H7 (cell line): ENCODE measurements around the gene ZNF609. TPM values are rescaled to one million over a fixed set of nuclear protein-coding genes. Genes with fewer than 3 reads are reported as not detected.
"Not testable (repeated sequence)": the region's sequence is repeated elsewhere in the genome, so short reads cannot be mapped to it uniquely, and the experiment has no call there.

Source experiments
- DNase-seq: peaks from one replicate; pipeline ENCODE4 v3.0.0; 2012
- H3K27me3 ChIP-seq: 2 replicates; pipeline ENCODE4 v1.6.0; 2011; ENCODE audit warnings: mild to moderate bottlenecking, low read length; ENCODE audit not compliant: control insufficient read depth, insufficient read depth
- H3K36me3 ChIP-seq: replicated peaks from 2 replicates; pipeline ENCODE4 v1.5.1; 2011; ENCODE audit warnings: low read length; ENCODE audit not compliant: control insufficient read depth, insufficient read depth
- H3K4me3 ChIP-seq: 2 replicates; pipeline ENCODE4 v1.5.1; 2011; ENCODE audit warnings: low read depth, mild to moderate bottlenecking, control low read depth, low read length, moderate library complexity; ENCODE audit not compliant: insufficient read depth
- total RNA-seq: library from RNA; depleted of rRNA; stranded (reverse); fragments of >200 nt; shearing (Covaris generic); gene quantifications from 2 replicates; pipeline ENCODE4 v1.2.3, GENCODE V29; 2014

The ZNF609 gene
- total RNA-seq, 1 experiment from 2014 or later, result 24.8 TPM

DNA sequence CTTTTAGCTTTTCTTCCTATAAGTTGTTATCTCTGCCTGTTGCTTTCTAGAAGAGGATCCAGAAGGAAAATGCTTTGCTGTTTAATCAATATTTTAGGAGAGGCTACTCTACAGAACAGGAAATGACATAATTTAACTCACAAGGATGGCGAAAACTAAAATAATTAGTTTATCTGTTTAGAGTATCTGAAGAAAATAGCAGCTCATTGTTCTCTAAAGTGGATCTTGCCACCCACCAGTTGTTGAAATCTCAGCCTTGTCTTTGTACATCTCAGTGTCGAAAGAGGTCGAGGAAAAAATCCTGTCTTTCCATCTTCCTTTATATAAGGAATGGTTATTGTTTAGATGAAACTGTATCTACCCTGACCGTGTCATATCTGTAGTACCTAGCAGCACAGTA, 126.6 kb downstream of the ZNF609 start:
- Histone ChIP-seq H3K36me3 (no peaks in the 10 kb centered on the region), H3K27me3 (no peaks in the 10 kb centered on the region), H3K4me3 (no peak overlapping the region)
- no peak for DNase-seq

DNA sequence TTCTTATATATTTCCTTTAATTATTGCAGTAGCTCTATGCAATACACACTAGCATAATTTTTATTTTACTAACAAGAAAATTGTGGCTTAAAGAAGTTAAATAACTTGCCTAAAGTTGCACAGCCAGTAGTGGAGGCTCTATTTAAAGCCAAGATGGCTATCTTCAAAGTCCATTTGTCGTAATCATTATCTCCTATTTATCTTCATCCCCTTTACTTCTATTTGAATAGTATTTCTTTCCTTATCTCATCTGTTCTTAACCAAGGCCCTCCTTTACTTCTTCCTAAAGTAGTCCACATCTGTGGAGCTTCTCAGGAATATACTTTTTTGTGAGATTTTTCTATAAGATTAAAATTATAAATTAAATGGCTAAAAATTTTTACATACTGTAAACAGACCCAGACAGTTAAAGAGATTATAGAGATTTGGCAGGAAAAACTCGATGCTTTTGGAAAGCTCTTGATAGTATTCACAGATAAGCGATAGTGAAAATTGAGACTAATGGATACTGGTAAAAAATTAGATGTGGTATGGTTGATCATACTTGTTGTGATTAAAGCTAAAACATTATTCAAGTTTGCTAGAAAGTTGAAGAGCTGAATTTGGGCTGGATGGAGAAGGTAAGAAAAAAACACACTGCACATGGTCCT, 129.2 kb downstream of the ZNF609 start:
- no peak for DNase-seq
- no peaks in the 10 kb centered on the region for H3K27me3 ChIP-seq
- no peak overlapping the region for H3K4me3 ChIP-seq
- no peaks in the 10 kb centered on the region for H3K36me3 ChIP-seq

DNA sequence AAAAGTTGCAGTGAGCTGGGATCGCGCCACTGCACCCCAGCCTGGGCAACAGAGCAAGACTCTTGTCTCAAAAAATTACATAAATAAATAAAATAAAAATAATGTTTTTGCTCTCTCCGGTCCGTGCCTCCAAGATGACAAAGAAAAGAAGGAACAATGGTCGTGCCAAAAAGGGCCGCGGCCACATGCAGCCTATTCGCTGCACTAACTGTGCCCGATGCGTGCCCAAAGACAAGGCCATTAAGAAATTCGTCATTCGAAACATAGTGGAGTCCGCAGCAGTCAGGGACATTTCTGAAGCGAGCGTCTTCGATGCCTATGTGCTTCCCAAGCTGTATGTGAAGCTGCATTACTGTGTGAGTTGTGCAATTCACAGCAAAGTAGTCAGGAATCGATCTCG, 132.5 kb downstream of the ZNF609 start:
- DNase-seq, H3K4me3 ChIP-seq, H3K36me3 ChIP-seq, H3K27me3 ChIP-seq: not testable (repeated sequence)

DNA sequence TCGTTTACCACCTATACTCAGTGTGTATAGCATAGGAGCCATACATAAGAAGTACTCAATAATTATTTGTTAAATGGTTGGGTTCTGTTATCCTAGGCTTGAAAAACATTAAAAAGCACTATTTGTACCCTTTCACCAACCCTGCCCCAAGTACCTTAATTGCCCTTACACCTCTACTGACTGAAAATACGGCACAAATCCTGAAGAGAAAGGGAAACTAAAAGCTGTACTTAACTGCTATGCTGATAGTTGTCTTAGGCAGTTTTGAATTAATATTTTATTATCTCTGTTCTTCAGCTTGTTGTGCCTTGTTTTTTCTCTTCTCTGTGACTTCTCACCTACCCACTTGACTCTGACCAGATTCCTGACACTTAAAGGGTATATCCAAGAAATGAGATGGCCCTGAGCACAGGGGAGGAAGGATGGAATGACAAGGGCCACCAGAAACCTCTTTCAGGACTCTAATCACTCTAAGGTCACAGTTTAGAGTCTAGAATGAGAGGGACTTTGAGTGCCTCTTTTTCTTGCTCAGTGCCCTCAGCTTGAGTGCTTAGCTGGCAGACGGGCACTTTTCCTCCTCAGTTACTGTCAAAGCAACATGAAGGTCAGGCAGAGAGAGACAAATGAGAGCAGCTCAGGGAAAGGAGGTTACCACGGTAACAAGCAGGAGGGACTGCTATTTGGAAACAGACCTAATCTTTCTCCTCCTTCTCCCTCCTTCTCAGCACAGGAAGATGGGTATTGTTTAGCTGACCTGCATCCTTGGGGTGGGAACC, 136.5 kb downstream of the ZNF609 start:
- DNase-seq, result peak; percentile 66
- H3K4me3 ChIP-seq, result no peak overlapping the region
- no peaks in the 10 kb centered on the region for H3K36me3 ChIP-seq

DNA sequence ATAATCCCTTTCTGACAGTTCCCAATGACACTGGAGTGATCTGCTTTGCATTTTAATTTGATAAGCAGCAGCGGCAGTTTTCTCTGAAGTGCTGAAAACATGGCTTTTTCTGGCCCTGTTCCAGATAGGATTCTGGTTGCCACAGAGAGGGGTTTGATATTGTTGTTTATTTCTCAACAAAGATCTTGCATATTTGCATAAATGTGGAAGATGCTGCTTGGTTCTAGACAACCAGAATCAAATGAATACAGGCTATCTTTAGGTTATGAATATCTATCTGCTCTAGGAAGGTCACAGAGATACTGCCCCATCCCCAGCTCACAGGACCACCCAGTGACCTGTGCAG, 137.1 kb downstream of the ZNF609 start:
- Histone ChIP-seq H3K27me3 (no peaks in the 10 kb centered on the region), H3K36me3 (no peaks in the 10 kb centered on the region), H3K4me3 (no peak overlapping the region)
- DNase-seq, result no peak

More for the DNA sequence above, 136.5 kb downstream of the ZNF609 start:
- H3K27me3 ChIP-seq, result no peaks in the 10 kb centered on the region

DNA sequence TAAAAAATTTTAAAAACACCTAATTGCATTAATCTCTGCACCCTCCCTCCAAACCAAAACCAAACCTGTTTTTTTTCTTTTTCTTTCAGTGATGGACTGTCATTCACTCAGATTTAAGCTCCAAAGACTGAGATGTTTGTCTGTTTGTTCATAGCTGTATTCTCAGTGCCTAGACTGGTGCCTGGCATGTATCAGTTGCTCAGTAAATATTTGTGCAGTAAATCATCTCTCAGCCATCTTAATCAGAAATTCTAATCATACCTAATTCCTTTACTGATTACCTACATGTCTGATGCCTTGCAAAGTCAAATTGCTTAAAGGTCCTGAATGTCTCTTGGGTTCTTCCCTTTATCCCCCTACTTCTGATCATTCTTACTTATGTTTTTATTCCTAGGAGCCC, 138.8 kb downstream of the ZNF609 start:
- Histone ChIP-seq H3K36me3 (no peaks in the 10 kb centered on the region), H3K4me3 (no peak overlapping the region), H3K27me3 (no peaks in the 10 kb centered on the region)
- no peak for DNase-seq

DNA sequence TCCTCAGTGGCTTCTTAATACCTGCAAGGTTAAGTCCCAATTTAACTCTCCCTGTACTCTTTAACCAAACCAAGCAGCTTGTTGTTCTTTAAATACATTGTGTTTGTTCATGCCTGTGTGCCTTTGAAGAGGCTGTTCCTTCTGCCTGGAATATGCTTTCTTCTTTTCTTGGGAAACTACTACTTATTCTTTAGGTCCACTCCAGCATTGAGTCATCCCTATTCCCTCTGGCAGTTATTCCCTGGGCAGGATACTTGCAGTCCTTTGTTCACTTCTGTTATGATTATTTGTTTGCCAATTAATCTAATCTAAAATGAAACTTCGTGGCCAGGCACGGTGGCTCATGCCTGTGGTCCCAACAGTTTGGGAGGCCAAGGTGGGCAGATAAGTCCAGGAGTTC, 139.3 kb downstream of the ZNF609 start:
- H3K4me3 ChIP-seq, result no peak overlapping the region
- H3K36me3 ChIP-seq, result no peaks in the 10 kb centered on the region
- no peak for DNase-seq
- H3K27me3 ChIP-seq, result no peaks in the 10 kb centered on the region

DNA sequence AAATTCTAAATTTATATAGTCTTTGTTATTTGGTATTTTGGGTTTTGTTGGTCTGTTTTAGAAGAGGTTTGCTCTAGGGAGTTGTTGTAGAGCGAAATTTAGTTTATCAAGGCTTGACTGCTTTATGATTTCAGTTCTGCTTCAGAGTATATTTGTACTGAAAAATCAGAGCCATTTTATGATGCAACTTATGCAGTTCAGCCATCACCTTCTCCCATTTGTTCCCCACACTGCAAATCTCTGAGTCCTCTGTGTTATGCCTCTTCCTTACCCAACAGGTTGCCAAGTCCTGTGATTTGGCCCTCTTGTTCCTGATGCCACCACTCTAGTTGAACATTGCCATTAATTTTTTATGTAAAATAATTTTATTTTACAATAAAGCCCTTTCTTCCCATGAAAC, 140.4 kb downstream of the ZNF609 start:
- no peak for DNase-seq
- Histone ChIP-seq H3K4me3 (no peak overlapping the region), H3K27me3 (no peaks in the 10 kb centered on the region), H3K36me3 (no peaks in the 10 kb centered on the region)

DNA sequence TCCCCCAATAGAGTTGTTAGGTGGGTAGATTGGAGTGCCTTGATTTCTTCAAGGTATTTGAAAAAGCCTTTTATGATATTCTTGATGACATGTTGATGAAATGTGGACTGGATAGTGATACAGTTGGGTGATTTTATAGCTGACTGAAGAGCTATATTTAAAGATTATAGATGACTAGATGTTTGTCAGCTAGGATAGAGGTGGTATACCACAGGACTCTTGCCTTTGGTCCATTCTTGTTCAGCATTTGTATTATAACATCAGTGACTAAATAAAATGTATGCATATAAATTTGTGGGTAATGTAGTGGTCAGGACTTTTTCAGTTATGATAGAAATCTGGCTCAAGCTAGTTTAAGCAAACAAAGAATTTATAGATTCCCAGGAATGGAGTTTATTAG, 143.9 kb downstream of the ZNF609 start:
- Histone ChIP-seq H3K4me3 (no peak overlapping the region), H3K36me3 (no peaks in the 10 kb centered on the region), H3K27me3 (no peaks in the 10 kb centered on the region)
- DNase-seq, result no peak

DNA sequence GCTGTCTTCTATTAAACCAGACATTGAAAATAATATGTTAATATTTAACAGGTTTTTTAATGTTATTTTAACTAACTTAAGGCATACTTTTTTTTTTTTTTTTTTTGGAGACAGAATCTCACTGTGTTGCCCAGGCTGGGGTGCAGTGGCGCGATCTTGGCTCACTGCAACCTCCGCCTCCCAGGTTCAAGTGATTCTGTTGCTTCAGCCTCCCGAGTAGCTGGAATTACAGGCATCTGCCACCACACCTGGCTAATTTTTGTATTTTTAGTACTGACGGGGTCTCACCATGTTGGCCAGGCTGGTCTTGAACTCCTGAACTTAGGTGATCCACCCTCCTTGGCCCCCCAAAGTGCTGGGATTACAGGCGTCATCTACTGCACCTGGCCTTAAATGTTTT, 147.0 kb downstream of the ZNF609 start:
- not testable (repeated sequence) for H3K4me3 ChIP-seq, H3K36me3 ChIP-seq, DNase-seq, H3K27me3 ChIP-seq

DNA sequence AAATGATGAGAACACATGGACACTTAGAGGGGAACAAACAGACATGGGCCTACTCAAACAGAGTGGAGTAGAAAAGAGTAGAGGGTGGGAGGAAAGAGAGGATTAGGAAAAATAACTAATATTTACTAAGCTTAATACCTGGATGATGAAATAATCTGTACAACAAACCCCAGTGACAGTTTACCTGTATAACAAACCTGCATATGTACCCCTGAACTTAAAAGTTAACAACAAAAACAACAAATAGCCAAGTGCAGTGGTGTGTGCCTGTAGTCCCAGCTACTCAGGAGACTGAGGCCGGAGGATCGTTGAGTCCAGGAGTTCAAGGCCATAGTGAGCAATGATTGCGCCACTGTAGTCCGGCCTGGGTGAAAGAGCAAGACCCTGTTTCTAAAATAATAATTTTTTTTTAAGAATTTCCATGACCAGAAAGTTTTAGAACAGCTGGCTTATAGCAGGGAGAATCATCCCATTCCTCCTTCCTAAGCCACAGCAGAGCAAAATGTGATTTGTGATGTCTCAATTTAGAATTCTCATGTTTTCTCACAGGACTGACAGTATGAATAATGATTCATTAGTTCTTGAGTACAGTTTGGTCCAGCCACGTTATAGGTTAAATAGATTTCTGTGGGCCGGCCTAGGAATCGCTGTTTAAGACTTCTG, 150.0 kb downstream of the ZNF609 start:
- no peaks in the 10 kb centered on the region for H3K36me3 ChIP-seq
- DNase-seq, result no peak
- H3K27me3 ChIP-seq, result no peaks in the 10 kb centered on the region
- H3K4me3 ChIP-seq, result no peak overlapping the region

DNA sequence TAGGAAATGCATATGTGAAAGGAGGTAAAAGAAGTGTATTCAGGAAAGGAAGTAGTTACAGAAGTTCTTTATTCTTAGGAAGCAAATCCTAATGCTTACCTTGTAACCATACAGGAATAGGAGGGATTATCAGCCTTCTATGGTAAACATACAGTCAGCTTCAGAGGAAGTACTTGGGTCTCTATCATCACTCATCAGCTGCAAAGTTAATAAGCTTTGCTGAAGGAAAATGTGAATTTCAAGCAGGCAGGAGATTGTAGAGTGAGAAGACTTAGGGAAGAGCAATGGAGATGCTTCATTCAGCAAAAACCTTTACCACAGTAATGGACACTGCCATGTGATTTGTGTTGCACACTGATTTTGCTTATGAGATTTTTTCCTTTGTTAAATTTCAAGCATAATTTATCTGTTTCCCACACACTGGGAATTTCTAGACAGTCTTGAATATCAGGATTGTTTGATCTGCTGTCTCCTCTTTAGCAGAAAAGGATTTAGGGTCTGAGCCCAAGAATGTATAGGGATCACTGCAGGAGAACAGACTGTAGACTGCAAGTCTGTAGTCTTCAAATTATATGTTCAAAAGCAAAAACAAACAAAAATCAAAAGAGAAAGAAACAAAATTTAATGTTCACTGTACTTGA, 150.8 kb downstream of the ZNF609 start:
- Histone ChIP-seq H3K36me3 (no peaks in the 10 kb centered on the region), H3K27me3 (no peaks in the 10 kb centered on the region), H3K4me3 (no peak overlapping the region)
- no peak for DNase-seq

DNA sequence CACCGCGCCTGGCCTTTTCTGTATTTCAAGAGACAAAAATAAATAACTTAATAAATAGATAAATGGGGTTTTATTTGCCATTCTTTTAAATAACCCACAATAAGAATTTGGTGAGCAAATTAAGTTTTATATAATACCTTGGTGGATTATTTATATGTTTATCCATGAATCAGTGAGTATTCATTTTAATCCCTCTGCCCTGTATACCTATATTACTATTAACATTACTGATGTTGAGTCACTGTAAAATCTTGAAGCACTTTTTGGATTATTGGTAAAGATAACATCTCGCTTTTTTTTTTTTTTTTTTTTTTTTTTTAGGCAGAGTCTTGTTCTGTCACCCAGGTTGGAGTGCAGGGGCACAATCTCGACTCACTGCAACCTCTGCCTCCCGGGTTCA, 154.1 kb downstream of the ZNF609 start:
- DNase-seq, result no peak
- H3K36me3 ChIP-seq, result no peaks in the 10 kb centered on the region
- no peak overlapping the region for H3K4me3 ChIP-seq
- no peaks in the 10 kb centered on the region; the same call in 1 of the 2 replicates for H3K27me3 ChIP-seq

DNA sequence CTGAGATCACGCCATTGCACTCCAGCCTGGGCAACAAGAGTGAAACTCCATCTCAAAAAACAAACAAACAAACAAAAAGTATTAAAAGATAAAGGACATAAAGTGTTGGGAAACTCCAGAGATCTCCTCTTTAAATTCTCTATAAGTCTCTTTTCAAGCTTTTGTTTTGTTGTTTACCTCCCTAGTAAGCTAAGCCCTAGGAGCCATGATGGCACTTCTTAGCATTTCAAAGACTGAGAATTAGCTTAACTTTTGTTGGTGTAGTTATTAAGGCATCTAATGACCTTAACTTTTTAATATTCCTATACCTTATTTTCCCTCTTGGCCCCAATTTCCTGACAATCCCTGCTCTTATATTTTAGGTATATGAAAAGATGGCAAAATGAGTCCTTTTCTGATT, 157.3 kb downstream of the ZNF609 start:
- DNase-seq, result peak; percentile 29
- H3K27me3 ChIP-seq, result no peaks in the 10 kb centered on the region; the same call in 1 of the 2 replicates

DNA sequence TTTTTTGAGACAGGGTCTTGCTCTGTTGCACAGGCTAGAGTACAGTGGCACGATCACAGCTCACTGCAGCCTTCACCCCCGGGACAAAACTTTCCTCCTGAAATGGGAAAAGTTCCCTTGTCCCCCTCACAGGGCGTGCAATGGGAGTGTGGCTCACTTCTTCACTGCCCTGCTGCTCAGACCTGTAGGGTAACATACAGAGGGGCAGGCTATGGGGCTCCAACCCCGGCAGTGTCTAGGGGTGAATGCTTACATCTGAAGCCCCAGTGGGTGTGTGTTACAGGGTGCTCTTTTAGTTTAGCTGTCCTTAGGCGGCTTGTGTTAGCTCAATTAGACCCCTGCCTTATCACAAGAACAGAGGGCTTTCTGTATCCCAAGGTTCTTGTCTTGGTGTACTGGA, 157.8 kb downstream of the ZNF609 start:
- H3K4me3 ChIP-seq, result no peak overlapping the region
- H3K36me3 ChIP-seq, result no peaks in the 10 kb centered on the region
- DNase-seq, result no peak
- no peaks in the 10 kb centered on the region; the same call in 1 of the 2 replicates for H3K27me3 ChIP-seq

More for the DNA sequence above, 157.3 kb downstream of the ZNF609 start:
- no peak overlapping the region for H3K4me3 ChIP-seq
- no peaks in the 10 kb centered on the region for H3K36me3 ChIP-seq
